CD4-positive, alpha-beta T cell (primary cell): ENCODE measurements around the gene AANAT. TPM values are rescaled to one million over a fixed set of nuclear protein-coding genes. Genes with fewer than 3 reads are reported as not detected.
A peak's percentile ranks its signal among the peaks of the same experiment; 100 is the strongest.

Source experiments
- ATAC-seq: fragments of 200-7000 bp; cut with Tn5 transposase; one replicate; pipeline ENCODE4 v1.10.0; 2022; ENCODE audit warnings: mild to moderate bottlenecking; ENCODE audit not compliant: poor library complexity
- CTCF ChIA-PET: fragments of 350-600 bp; sonication (Branson Sonifier 250); formaldehyde crosslinking; loops from one replicate; lab custom pipeline; 2021; ENCODE audit warnings: antibody characterized with exemption, inconsistent platforms; lab: Charles Lee
- POLR2A ChIA-PET: fragments of 350-600 bp; sonication (Branson Sonifier 250); formaldehyde crosslinking; loops from one replicate; lab custom pipeline; 2021; ENCODE audit warnings: antibody characterized with exemption, inconsistent platforms; lab: Charles Lee
- DNase-seq, 14 experiments: peaks; one replicate each; pipeline ENCODE4 v3.0.0-alpha.2; 2013 to 2020; ENCODE audit warnings: mixed read lengths in 2 of 14
- H3K27ac ChIP-seq, 2 donors: one replicate each; pipeline versions ENCODE4 v1.5.1 to v1.7.0; 2013; ENCODE audit warnings: low read length in 2 of 2, low read depth in 1 of 2, mild to moderate bottlenecking in 1 of 2
- H3K27me3 ChIP-seq, 2 experiments: 1 replicate in 1 of 2; 2 replicates in 1 of 2; pipeline versions ENCODE4 v1.6.1 to v1.7.0; 2013; ENCODE audit warnings: low read length in 2 of 2, control low read depth in 1 of 2, mild to moderate bottlenecking in 1 of 2, moderate library complexity in 1 of 2; ENCODE audit not compliant: insufficient read depth in 2 of 2, control insufficient read depth in 1 of 2
- H3K36me3 ChIP-seq: one replicate; pipeline ENCODE4 v1.6.1; 2013; ENCODE audit warnings: low read length, control low read depth; ENCODE audit not compliant: insufficient read depth
- H3K4me1 ChIP-seq: one replicate; pipeline ENCODE4 v1.6.1; 2013; ENCODE audit warnings: low read length, control low read depth; ENCODE audit not compliant: insufficient read depth
- H3K4me3 ChIP-seq: one replicate; pipeline ENCODE4 v1.5.1; 2013; ENCODE audit warnings: mild to moderate bottlenecking, low read length, moderate library complexity
- H3K9me3 ChIP-seq, 2 experiments: 1 replicate in 1 of 2; 2 replicates in 1 of 2; pipeline versions ENCODE4 v1.6.1 to v1.7.0; 2013; ENCODE audit warnings: low read length in 2 of 2, mild to moderate bottlenecking in 2 of 2, control low read depth in 1 of 2, moderate library complexity in 1 of 2; ENCODE audit not compliant: control insufficient read depth in 1 of 2, insufficient read depth in 1 of 2
- H3K27ac Mint-ChIP-seq: one replicate; pipeline ENCODE4 v1.8.0; 2020; ENCODE audit warnings: mixed read lengths
- H3K27me3 Mint-ChIP-seq: one replicate; pipeline ENCODE4 v1.8.0; 2021; ENCODE audit warnings: mixed read lengths
- H3K36me3 Mint-ChIP-seq: one replicate; pipeline ENCODE4 v1.8.0; 2021; ENCODE audit warnings: low read depth, mixed read lengths
- H3K4me1 Mint-ChIP-seq: one replicate; pipeline ENCODE4 v1.8.0; 2021; ENCODE audit warnings: low read depth, mixed read lengths
- H3K4me3 Mint-ChIP-seq: one replicate; pipeline ENCODE4 v1.8.0; 2020; ENCODE audit warnings: mild to moderate bottlenecking, mixed read lengths
- H3K9me3 Mint-ChIP-seq: one replicate; pipeline ENCODE4 v1.8.0; 2020; ENCODE audit warnings: mixed read lengths
- CTCF ChIP-seq: fragments of 200-600 bp; IDR thresholded peaks from one replicate; pipeline ENCODE4 v1.8.0; 2022; ENCODE audit warnings: antibody characterized with exemption, mild to moderate bottlenecking
- intact Hi-C, 2 experiments: fragments of 100-400 bp; cut with DNase I in 1 of 2; cut with micrococcal nuclease in 1 of 2; formaldehyde crosslinking; loops; one replicate each; pipeline versions ENCODE4 v1.15.1 to v1.9.0; 2023 to 2025; cut with DNase I, micrococcal nuclease
- total RNA-seq, 174 experiments: library from RNA in 2 of 174; stranded (reverse) in 2 of 174; gene quantifications; one replicate each; pipeline ENCODE4 v1.2.3 and lab custom pipeline; 2021 to 2026

The AANAT gene
- total RNA-seq, 2 experiments from 2014 or later = 0.14 TPM; not detected in 1

GRCh38 chr17:76510831-76511244, 43.4 kb downstream of the AANAT start:
- Histone ChIP-seq H3K9me3 (no peaks in the 10 kb centered on the region), H3K27ac (no peak overlapping the region), H3K4me3 (no peak overlapping the region), H3K36me3 (no peaks in the 10 kb centered on the region), H3K27me3 (no peaks in the 10 kb centered on the region), H3K4me1 (peaks cover 64% of the 10 kb centered on the region)
- Mint-ChIP-seq H3K27me3 (no peaks in the 10 kb centered on the region), H3K4me1 (peaks cover 33% of the 10 kb centered on the region), H3K27ac (peak overlapping the region; percentile 98), H3K4me3 (no peak overlapping the region), H3K36me3 (no peaks in the 10 kb centered on the region), H3K9me3 (no peaks in the 10 kb centered on the region)
- no peak for ATAC-seq
- ChIA-PET CTCF (interaction anchor here (1.0 to 1.6 kb wide), 3 partner anchors 44 to 56 kb away, joined by 3 to 4 read pairs (median 3); no protein-coding TSS in a partner anchor), POLR2A (interaction anchor here (1.6 kb wide), 1 partner anchor 9 kb away, joined by 3 read pairs; the partner anchor contains the start of gene RHBDF2)
- DNase-seq = no peak
- TF ChIP-seq CTCF = no peak
- intact Hi-C loops = no loop called here

- H3K27ac Mint-ChIP-seq = peak overlapping the region; percentile 98
- no peaks in the 10 kb centered on the region for H3K36me3 Mint-ChIP-seq
- Histone ChIP-seq H3K4me1 (peaks cover 64% of the 10 kb centered on the region), H3K4me3 (no peak overlapping the region), H3K9me3 (no peaks in the 10 kb centered on the region), H3K27me3 (no peaks in the 10 kb centered on the region), H3K36me3 (no peaks in the 10 kb centered on the region), H3K27ac (no peak overlapping the region)
- DNase-seq (peak in 2 of 14 experiments; percentile 40 to 42), ATAC-seq (no peak)
- CTCF ChIA-PET = interaction anchor here (0.7 to 3.1 kb wide), 3 partner anchors 11 to 112 kb away, joined by 3 to 10 read pairs (median 5); partner anchors contain the start of gene UBE2O
- H3K4me1 Mint-ChIP-seq = peaks cover 31% of the 10 kb centered on the region
- POLR2A ChIA-PET = no interaction called here
- no peaks in the 10 kb centered on the region for H3K9me3 Mint-ChIP-seq
- intact Hi-C loops = no loop called here
- no peak overlapping the region for H3K4me3 Mint-ChIP-seq
- no peak for TF ChIP-seq CTCF
- H3K27me3 Mint-ChIP-seq = no peaks in the 10 kb centered on the region
Observed at GRCh38 chr17:76511668-76512365, 44.4 kb downstream of the AANAT start.

- Mint-ChIP-seq H3K4me1 (peaks cover 31% of the 10 kb centered on the region), H3K27ac (peak overlapping the region; percentile 98), H3K4me3 (no peak overlapping the region), H3K27me3 (no peaks in the 10 kb centered on the region), H3K9me3 (no peaks in the 10 kb centered on the region), H3K36me3 (no peaks in the 10 kb centered on the region)
- POLR2A ChIA-PET = interaction anchor here (1.5 kb wide), 1 partner anchor 11 kb away, joined by 4 read pairs; the partner anchor contains the start of gene RHBDF2
- intact Hi-C loops = no loop called here
- Histone ChIP-seq H3K4me1 (peaks cover 69% of the 10 kb centered on the region), H3K27ac (peak overlapping the region; percentile 15 to 21), H3K4me3 (no peak overlapping the region), H3K9me3 (no peaks in the 10 kb centered on the region), H3K36me3 (no peaks in the 10 kb centered on the region), H3K27me3 (no peaks in the 10 kb centered on the region)
- DNase-seq = no peak
- no peak for TF ChIP-seq CTCF
- CTCF ChIA-PET = interaction anchor here (1.1 to 3.1 kb wide), 2 partner anchors 10 to 59 kb away, joined by 5 to 10 read pairs; partner anchors contain the start of gene UBE2O
- ATAC-seq = no peak
Observed at GRCh38 chr17:76512366-76513305, 45.2 kb downstream of the AANAT start.
